NCI-H2081 (cell line): ENCODE results near the gene ARL6IP6.

Experiments
- DNase-seq, 2 experiments: peaks; one replicate each; lab custom pipeline; 2025; lab: John Stamatoyannopoulos, UW

The ARL6IP6 gene

DNA sequence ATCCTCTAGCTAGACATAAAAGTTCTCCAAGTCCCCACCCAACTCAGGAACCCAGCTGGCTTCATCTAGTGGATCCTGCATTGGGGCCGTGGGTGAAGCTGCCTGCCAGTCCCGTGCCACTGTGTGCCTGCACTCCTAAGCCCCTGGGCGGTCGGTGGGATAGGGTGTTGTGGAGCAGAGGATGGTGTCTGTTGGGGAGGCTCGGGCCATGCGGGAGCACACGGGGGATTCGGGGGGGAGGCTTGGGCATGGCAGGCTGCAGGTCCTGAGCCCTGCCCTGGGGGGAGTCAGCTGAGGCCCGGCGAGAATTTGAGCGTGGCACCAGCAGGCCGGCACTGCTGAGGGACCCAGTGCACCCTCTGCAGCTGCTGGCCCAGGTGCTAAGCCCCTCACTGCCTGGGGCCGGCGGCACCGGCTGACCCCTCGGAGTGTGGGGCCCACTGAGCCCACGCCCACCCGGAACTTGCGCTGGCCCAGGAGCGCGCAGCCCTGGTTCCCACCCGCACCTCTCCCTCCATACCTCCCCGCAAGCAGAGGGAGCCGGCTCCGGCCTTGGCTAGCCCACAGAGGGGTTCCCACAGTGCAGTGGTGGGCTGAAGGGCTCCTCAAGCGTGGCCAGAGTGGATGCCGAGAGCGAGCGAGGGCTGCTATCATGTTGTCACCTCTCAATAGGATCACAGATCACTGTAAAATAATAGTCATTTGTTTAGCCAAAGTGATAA is 86.4 kb downstream of the ARL6IP6 start:
- no peak for DNase-seq

DNA sequence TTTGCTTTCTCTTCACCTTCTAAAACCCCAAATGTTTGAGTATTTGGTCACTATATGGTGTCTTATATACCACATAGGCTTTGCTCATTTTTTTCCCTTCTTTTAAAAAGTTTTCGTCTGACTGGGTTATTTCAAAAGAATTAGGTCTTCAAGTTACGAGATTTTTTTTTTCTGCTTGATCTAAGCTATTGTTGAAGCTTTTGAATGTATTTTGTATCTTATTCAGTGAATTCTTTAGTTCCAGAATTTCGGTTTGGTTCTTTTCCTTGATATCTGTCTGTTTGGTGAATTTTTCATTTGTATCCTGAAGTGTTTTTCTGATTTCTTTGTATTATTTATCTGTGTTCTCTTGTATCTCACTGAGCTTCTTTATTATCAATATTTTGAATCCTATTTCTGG is 93.5 kb downstream of the ARL6IP6 start:
- no peak for DNase-seq
